ENCODE results near the gene FAU.

FAU gene

GRCh38 chr11:65090628-65091027, 31.3 kb downstream of the FAU start:
- Histone ChIP-seq H3K27me3 (ENCODE audit: control insufficient read depth in 1 of 2, insufficient read depth in 2 of 2, low read length in 2 of 2) (no peaks in the 10 kb centered on the region), H3K9me3 (ENCODE audit: control insufficient read depth in 1 of 2, low read length in 2 of 2) (no peaks in the 10 kb centered on the region), H3K4me3 (ENCODE audit: low read depth in 1 of 2, low read length in 2 of 2) (no peak overlapping the region), H3K27ac (ENCODE audit: low read depth, low read length) (no peak overlapping the region), H3K4me1 (ENCODE audit: control insufficient read depth in 1 of 2, insufficient read depth in 2 of 2, low read length in 2 of 2) (peaks cover under 1 to 3% of the 10 kb centered on the region in 2 donors), H3K9ac (ENCODE audit: low read depth in 1 of 2, low read length in 2 of 2) (no peak overlapping the region), H3K36me3 (ENCODE audit: control insufficient read depth in 1 of 2, insufficient read depth in 2 of 2, low read length in 2 of 2) (peaks cover 18 to 43% of the 10 kb centered on the region in 2 donors)

GRCh38 chr11:65089621-65090020, 32.3 kb downstream of the FAU start:
- H3K9me3 ChIP-seq (ENCODE audit: control insufficient read depth in 1 of 2, low read length in 2 of 2) = no peaks in the 10 kb centered on the region
- H3K36me3 ChIP-seq (ENCODE audit: control insufficient read depth in 1 of 2, insufficient read depth in 2 of 2, low read length in 2 of 2) = peaks cover 22 to 46% of the 10 kb centered on the region in 2 donors
- no peaks in the 10 kb centered on the region for H3K27me3 ChIP-seq (ENCODE audit: control insufficient read depth in 1 of 2, insufficient read depth in 2 of 2, low read length in 2 of 2)
- no peak overlapping the region for H3K27ac ChIP-seq (ENCODE audit: low read depth, low read length)
- no peak overlapping the region for H3K4me3 ChIP-seq (ENCODE audit: low read depth in 1 of 2, low read length in 2 of 2)
- no peak overlapping the region for H3K9ac ChIP-seq (ENCODE audit: low read depth in 1 of 2, low read length in 2 of 2)
- H3K4me1 ChIP-seq (ENCODE audit: control insufficient read depth in 1 of 2, insufficient read depth in 2 of 2, low read length in 2 of 2) = peaks cover 10 to 12% of the 10 kb centered on the region in 2 donors

- H3K36me3 ChIP-seq (ENCODE audit: control insufficient read depth in 1 of 2, insufficient read depth in 2 of 2, low read length in 2 of 2) = peaks cover 22 to 46% of the 10 kb centered on the region in 2 donors
- no peak overlapping the region for H3K9ac ChIP-seq (ENCODE audit: low read depth in 1 of 2, low read length in 2 of 2)
- H3K9me3 ChIP-seq (ENCODE audit: control insufficient read depth in 1 of 2, low read length in 2 of 2) = no peaks in the 10 kb centered on the region
- H3K4me3 ChIP-seq (ENCODE audit: low read depth in 1 of 2, low read length in 2 of 2) = no peak overlapping the region
- H3K27me3 ChIP-seq (ENCODE audit: control insufficient read depth in 1 of 2, insufficient read depth in 2 of 2, low read length in 2 of 2) = no peaks in the 10 kb centered on the region
- peaks cover 21% of the 10 kb centered on the region in 2 donors for H3K4me1 ChIP-seq (ENCODE audit: control insufficient read depth in 1 of 2, insufficient read depth in 2 of 2, low read length in 2 of 2)
- no peak overlapping the region for H3K27ac ChIP-seq (ENCODE audit: low read depth, low read length)
Observed at GRCh38 chr11:65087827-65088226, 34.1 kb downstream of the FAU start.

GRCh38 chr11:65087216-65087615, 34.7 kb downstream of the FAU start:
- Histone ChIP-seq H3K36me3 (ENCODE audit: control insufficient read depth in 1 of 2, insufficient read depth in 2 of 2, low read length in 2 of 2) (peaks cover 22 to 46% of the 10 kb centered on the region in 2 donors), H3K4me1 (ENCODE audit: control insufficient read depth in 1 of 2, insufficient read depth in 2 of 2, low read length in 2 of 2) (peaks cover 22 to 25% of the 10 kb centered on the region in 2 donors), H3K27ac (ENCODE audit: low read depth, low read length) (no peak overlapping the region), H3K4me3 (ENCODE audit: low read depth in 1 of 2, low read length in 2 of 2) (no peak overlapping the region), H3K27me3 (ENCODE audit: control insufficient read depth in 1 of 2, insufficient read depth in 2 of 2, low read length in 2 of 2) (no peaks in the 10 kb centered on the region), H3K9me3 (ENCODE audit: control insufficient read depth in 1 of 2, low read length in 2 of 2) (no peaks in the 10 kb centered on the region), H3K9ac (ENCODE audit: low read depth in 1 of 2, low read length in 2 of 2) (no peak overlapping the region)

- H3K4me1 ChIP-seq (ENCODE audit: control insufficient read depth in 1 of 2, insufficient read depth in 2 of 2, low read length in 2 of 2) = peaks cover 22 to 25% of the 10 kb centered on the region in 2 donors
- H3K9ac ChIP-seq (ENCODE audit: low read depth in 1 of 2, low read length in 2 of 2) = no peak overlapping the region
- H3K27me3 ChIP-seq (ENCODE audit: control insufficient read depth in 1 of 2, insufficient read depth in 2 of 2, low read length in 2 of 2) = no peaks in the 10 kb centered on the region
- peaks cover 22 to 46% of the 10 kb centered on the region in 2 donors for H3K36me3 ChIP-seq (ENCODE audit: control insufficient read depth in 1 of 2, insufficient read depth in 2 of 2, low read length in 2 of 2)
- no peaks in the 10 kb centered on the region for H3K9me3 ChIP-seq (ENCODE audit: control insufficient read depth in 1 of 2, low read length in 2 of 2)
- H3K27ac ChIP-seq (ENCODE audit: low read depth, low read length) = no peak overlapping the region
- H3K4me3 ChIP-seq (ENCODE audit: low read depth in 1 of 2, low read length in 2 of 2) = no peak overlapping the region
Observed at GRCh38 chr11:65086809-65087208, 35.1 kb downstream of the FAU start.

GRCh38 chr11:65085446-65085845, 36.5 kb downstream of the FAU start:
- H3K27me3 ChIP-seq (ENCODE audit: control insufficient read depth in 1 of 2, insufficient read depth in 2 of 2, low read length in 2 of 2) = no peaks in the 10 kb centered on the region
- no peak overlapping the region for H3K27ac ChIP-seq (ENCODE audit: low read depth, low read length)
- H3K4me3 ChIP-seq (ENCODE audit: low read depth in 1 of 2, low read length in 2 of 2) = no peak overlapping the region
- peaks cover 22 to 46% of the 10 kb centered on the region in 2 donors for H3K36me3 ChIP-seq (ENCODE audit: control insufficient read depth in 1 of 2, insufficient read depth in 2 of 2, low read length in 2 of 2)
- H3K4me1 ChIP-seq (ENCODE audit: control insufficient read depth in 1 of 2, insufficient read depth in 2 of 2, low read length in 2 of 2) = peaks cover 22 to 25% of the 10 kb centered on the region in 2 donors
- H3K9me3 ChIP-seq (ENCODE audit: control insufficient read depth in 1 of 2, low read length in 2 of 2) = no peaks in the 10 kb centered on the region
- H3K9ac ChIP-seq (ENCODE audit: low read depth in 1 of 2, low read length in 2 of 2) = peak overlapping the region in 1 of 2 donors; percentile 96

GRCh38 chr11:65084598-65085375, 37.1 kb downstream of the FAU start:
- Histone ChIP-seq H3K36me3 (ENCODE audit: control insufficient read depth in 1 of 2, insufficient read depth in 2 of 2, low read length in 2 of 2) (peaks cover 22 to 48% of the 10 kb centered on the region in 2 donors), H3K9me3 (ENCODE audit: control insufficient read depth in 1 of 2, low read length in 2 of 2) (no peaks in the 10 kb centered on the region), H3K4me3 (ENCODE audit: low read depth in 1 of 2, low read length in 2 of 2) (peak overlapping the region; percentile 85 to 99), H3K9ac (ENCODE audit: low read depth in 1 of 2, low read length in 2 of 2) (peak overlapping the region; percentile 82 to 96), H3K4me1 (ENCODE audit: control insufficient read depth in 1 of 2, insufficient read depth in 2 of 2, low read length in 2 of 2) (peaks cover 22 to 25% of the 10 kb centered on the region in 2 donors), H3K27me3 (ENCODE audit: control insufficient read depth in 1 of 2, insufficient read depth in 2 of 2, low read length in 2 of 2) (no peaks in the 10 kb centered on the region), H3K27ac (ENCODE audit: low read depth, low read length) (peak overlapping the region; percentile 97)

- Histone ChIP-seq H3K27ac (ENCODE audit: low read depth, low read length) (peak within 1 kb of the TSS; percentile 97), H3K9me3 (ENCODE audit: control insufficient read depth in 1 of 2, low read length in 2 of 2) (no peaks in the 10 kb centered on the region), H3K4me1 (ENCODE audit: control insufficient read depth in 1 of 2, insufficient read depth in 2 of 2, low read length in 2 of 2) (peaks cover 23 to 25% of the 10 kb centered on the region in 2 donors), H3K9ac (ENCODE audit: low read depth in 1 of 2, low read length in 2 of 2) (peak within 1 kb of the TSS; percentile 82 to 96), H3K36me3 (ENCODE audit: control insufficient read depth in 1 of 2, insufficient read depth in 2 of 2, low read length in 2 of 2) (peaks cover 22 to 40% of the 10 kb centered on the region in 2 donors), H3K27me3 (ENCODE audit: control insufficient read depth in 1 of 2, insufficient read depth in 2 of 2, low read length in 2 of 2) (no peaks in the 10 kb centered on the region), H3K4me3 (ENCODE audit: low read depth in 1 of 2, low read length in 2 of 2) (peak within 1 kb of the TSS; percentile 85 to 99)
Observed at GRCh38 chr11:65083834-65084597, 37.9 kb downstream of the FAU start, which contains the start of the genes CDCA5 and ZFPL1. CDCA5 (minus strand) TSS chr11:65084040; CDS start chr11:65083978, 62 bp downstream. ZFPL1 (plus strand) TSS chr11:65084222; CDS start chr11:65084699, 477 bp downstream.

GRCh38 chr11:65083134-65083833, 38.6 kb downstream of the FAU start:
- peak overlapping the region; percentile 85 to 99 for H3K4me3 ChIP-seq (ENCODE audit: low read depth in 1 of 2, low read length in 2 of 2)
- H3K9ac ChIP-seq (ENCODE audit: low read depth in 1 of 2, low read length in 2 of 2) = peak overlapping the region; percentile 35 to 96
- H3K27me3 ChIP-seq (ENCODE audit: control insufficient read depth in 1 of 2, insufficient read depth in 2 of 2, low read length in 2 of 2) = no peaks in the 10 kb centered on the region
- H3K36me3 ChIP-seq (ENCODE audit: control insufficient read depth in 1 of 2, insufficient read depth in 2 of 2, low read length in 2 of 2) = peaks cover 22 to 33% of the 10 kb centered on the region in 2 donors
- H3K9me3 ChIP-seq (ENCODE audit: control insufficient read depth in 1 of 2, low read length in 2 of 2) = no peaks in the 10 kb centered on the region
- H3K4me1 ChIP-seq (ENCODE audit: control insufficient read depth in 1 of 2, insufficient read depth in 2 of 2, low read length in 2 of 2) = peaks cover 30% of the 10 kb centered on the region in 2 donors
- H3K27ac ChIP-seq (ENCODE audit: low read depth, low read length) = no peak overlapping the region

Measured in duodenal mucosa (tissue), 2 donors.